ENCODE data around the gene MICOS13.

- TF ChIP-seq CTCF (IDR thresholded peaks at IDR 0.05; ENCODE audit: low read length) = no peak
- TF ChIP-seq EZH2 (optimal IDR thresholded peaks at IDR 0.05; ENCODE audit: low read depth, low read length) = no peak
These were observed 31.9 kb downstream of the MICOS13 start for GRCh38 chr19:5648464-5648863.
